GM21381 (cell line): ENCODE measurements around the gene MBD3L2B.
"Not testable (repeated sequence)": the region's sequence is repeated elsewhere in the genome, so short reads cannot be mapped to it uniquely, and the experiment has no call there.

ENCODE experiments used
- ATAC-seq: cut with Tn5 transposase; IDR thresholded peaks from one replicate; pipeline ENCODE4 v1.9.1; 2021; ENCODE audit warnings: mild to moderate bottlenecking, moderate library complexity; ENCODE audit not compliant: unreplicated experiment

Gene MBD3L2B

GRCh38 chr19:7021331-7021730, at the start of gene MBD3L2B:
MBD3L2B (minus strand) TSS chr19:7021431; CDS start chr19:7021397, 34 bp downstream.
- not testable (repeated sequence) for ATAC-seq

GRCh38 chr19:7069904-7070226, 48.6 kb upstream of the MBD3L2B start:
- ATAC-seq, result no peak

DNA sequence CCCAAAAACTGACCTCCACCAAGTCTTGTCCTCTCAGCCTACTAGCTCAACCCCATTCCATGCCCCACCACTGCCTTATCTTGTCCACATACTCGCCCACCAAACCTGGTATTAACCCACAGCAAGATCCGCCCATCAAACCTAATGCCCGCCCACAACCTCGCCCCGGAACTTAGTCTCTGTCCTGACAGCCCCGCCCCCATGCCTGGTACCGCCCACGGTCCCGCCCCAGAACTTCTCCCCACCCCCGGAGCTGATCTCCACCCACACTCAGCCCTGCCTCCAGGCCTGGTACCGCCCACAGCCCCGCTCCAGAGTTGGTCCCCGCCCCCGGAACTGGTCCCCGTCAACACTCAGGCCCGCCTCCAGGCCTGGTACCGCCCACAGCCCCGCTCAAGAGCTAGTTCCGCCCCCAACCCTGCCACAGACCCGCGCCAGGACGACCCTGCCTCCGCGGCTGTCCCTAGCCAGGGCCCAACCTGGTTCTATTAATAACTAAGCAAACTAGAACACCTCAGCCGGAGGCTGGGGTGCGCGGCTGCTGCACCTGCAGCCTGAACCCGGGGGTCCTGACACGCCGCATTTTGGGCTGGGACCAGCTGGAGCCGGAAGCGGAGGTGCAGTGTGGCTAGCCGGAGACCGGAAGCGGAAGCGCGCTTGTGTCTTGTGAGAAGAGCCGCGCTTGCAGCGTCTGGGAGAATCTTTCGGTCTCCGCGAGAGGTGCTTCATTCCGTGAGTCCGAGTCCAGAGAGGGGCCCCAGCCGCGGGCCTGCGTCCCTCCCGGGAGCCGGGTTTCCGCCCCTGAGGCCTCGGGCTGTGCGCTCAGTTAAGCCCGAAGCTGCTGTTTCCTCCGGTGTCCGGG, 48.0 kb upstream of the MBD3L2B start, which contains the start of gene ZNF557:
TSS of gene ZNF557 (plus strand) at position 662 of the 862 bp plus-strand sequence. CDS start 5,372 bp downstream, outside the sequence.
- ATAC-seq, result peak; percentile 90

- ATAC-seq, result no peak
These were observed 47.4 kb upstream of the MBD3L2B start for GRCh38 chr19:7068599-7068998.

DNA sequence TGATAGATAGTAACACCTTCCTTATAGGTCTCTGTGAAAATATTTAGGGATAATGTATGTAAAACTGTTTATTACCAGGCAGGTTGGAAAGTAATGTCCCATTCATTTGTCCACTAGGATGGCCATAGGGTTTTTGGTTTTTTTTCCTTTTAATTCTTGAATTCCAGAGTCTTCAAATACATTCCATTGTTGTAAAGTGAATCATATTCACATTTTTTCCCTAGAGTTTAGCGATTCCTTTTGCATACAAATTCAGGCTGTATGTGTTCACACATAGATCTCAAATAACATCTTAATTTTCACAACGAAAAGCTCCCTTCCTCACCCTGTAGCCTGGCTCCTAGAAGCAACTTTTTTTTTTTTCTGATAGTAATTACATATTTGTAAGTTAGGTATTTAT, 46.5 kb upstream of the MBD3L2B start:
- ATAC-seq, result no peak

GRCh38 chr19:7067122-7067521, 45.9 kb upstream of the MBD3L2B start:
- not testable (repeated sequence) for ATAC-seq

- no peak for ATAC-seq
These were observed 42.7 kb upstream of the MBD3L2B start for GRCh38 chr19:7063764-7064418.

DNA sequence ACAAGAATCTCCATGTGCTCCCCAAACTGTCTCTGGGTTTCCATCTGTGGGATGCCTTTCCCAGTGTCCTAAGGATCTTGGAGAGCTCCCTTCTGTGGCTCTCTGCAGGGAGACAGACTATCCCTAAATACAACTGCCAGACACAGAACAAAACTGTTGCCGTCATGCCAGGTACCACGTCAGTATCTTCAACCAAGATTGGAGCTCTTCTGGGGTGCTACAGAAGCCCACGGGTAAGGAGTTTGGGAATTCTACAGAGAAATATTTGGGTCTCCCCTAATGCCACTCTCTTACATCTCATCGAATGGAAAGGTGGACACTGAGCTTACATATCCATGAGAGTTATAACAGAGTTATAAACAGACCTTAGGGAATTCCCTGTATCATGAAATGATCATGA, 42.1 kb upstream of the MBD3L2B start:
- no peak for ATAC-seq

- ATAC-seq, result not testable (repeated sequence)
These were observed 38.7 kb upstream of the MBD3L2B start for GRCh38 chr19:7059977-7060376.

DNA sequence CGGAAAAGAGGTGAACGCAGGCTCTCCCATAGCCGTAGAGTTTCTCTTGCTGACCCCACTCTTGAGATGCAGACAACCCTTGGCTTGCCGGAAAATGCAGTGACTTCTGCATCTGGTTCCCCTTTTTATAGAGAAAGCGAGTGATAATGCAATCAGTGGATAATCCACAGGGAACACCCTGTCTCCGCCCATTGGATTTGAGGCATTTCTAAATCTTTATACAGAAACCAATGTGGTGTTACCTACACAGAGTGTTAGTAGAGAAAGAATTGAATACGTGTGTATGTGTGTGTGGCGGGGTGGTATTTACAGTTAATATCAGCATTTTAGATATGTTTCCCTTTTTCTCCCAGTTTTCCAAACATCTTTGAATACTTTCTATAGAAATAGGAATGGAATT, 37.3 kb upstream of the MBD3L2B start, which contains the start of gene MBD3L3:
TSS of gene MBD3L3 (minus strand) at position 101 of the 400 bp plus-strand sequence. CDS start at position 30, 71 bp downstream.
- not testable (repeated sequence) for ATAC-seq

GRCh38 chr19:7056371-7056770, 35.1 kb upstream of the MBD3L2B start:
- ATAC-seq, result not testable (repeated sequence)

DNA sequence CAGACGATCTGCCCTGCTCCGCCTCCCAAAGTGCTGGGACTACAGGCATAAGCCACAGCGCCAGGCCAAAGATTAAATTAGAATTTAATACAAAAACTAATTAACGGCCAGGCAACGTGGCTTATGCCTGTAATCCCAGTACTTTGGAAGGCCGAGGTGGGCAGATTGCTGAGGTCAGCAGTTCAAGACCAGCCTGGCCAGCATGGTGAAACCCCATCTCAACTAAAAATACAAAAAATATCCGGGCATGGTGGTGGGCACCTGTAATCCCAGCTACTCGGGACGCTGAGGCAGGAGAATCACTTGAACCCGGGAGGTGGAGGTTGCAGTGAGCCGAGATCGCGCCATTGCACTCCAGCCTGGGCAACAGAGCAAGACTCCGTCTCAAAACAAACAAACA, 34.4 kb upstream of the MBD3L2B start:
- not testable (repeated sequence) for ATAC-seq

DNA sequence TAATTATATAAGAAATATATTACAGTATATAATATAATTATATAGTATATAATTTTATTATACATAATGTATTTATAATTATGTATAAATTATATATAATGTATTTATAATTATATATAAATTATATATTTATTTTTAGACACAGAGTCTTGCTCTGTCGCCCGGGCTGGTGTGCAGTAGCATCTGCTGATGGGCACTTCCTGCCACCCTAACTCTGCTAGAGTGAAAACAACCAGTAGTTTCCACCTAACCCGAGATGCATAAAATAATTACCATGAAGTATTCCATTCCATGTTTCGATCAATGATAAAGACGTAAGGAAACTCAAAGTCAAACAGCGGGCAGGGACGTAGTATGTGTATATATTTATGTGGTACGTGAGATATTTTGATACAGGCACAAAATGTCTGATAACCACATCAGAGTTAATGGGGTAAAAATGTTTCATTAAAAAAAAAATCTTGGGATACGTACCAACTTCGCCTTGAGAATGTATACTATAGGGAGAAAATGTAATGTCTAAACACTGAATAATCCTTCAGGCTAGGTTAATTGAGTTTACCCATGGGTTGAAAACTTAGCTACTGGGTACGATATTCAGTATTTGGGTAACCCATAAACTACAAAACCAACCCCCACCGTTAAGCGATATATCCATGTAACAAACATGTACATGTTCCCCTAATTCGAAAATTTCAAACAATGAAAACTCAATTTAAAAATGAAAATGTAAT, 33.6 kb upstream of the MBD3L2B start:
- ATAC-seq, result not testable (repeated sequence)

DNA sequence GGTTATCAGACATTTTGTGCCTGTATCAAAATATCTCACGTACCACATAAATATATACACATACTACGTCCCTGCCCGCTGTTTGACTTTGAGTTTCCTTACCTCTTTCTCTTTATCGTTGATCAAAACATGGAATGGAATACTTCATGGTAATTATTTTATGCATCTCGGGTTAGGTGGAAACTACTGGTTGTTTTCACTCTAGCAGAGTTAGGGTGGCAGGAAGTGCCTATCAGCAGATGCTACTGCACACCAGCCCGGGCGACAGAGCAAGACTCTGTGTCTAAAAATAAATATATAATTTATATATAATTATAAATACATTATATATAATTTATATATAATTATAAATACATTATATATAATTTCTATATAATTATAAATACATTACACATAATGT, 31.7 kb upstream of the MBD3L2B start:
- ATAC-seq, result not testable (repeated sequence)

GRCh38 chr19:7051421-7051820, 30.2 kb upstream of the MBD3L2B start:
- not testable (repeated sequence) for ATAC-seq

- ATAC-seq, result not testable (repeated sequence)
These were observed 27.8 kb upstream of the MBD3L2B start, which contains the start of gene MBD3L2 for GRCh38 chr19:7049021-7049420. MBD3L2 (plus strand) TSS chr19:7049321; CDS start chr19:7049374, 53 bp downstream.

DNA sequence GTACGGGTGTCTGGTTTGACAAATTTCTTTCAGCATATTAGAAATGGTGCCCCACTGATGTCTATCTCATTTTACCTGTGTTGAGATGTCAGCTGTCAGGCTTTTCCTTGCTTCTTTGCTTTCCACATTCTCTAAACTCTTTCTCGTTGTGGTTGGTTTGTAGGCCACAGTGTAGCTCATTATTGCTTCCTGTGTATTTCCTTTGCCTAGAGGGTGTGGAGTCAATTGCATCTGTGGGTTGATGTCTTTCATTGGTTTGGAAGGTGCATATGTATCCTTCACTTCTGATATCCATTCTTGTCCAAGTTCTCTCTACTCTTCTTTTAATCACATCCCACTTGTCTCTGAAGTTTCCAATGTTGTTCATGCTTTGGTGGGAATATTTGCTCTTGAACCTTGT, 20.3 kb upstream of the MBD3L2B start:
- ATAC-seq, result not testable (repeated sequence)

DNA sequence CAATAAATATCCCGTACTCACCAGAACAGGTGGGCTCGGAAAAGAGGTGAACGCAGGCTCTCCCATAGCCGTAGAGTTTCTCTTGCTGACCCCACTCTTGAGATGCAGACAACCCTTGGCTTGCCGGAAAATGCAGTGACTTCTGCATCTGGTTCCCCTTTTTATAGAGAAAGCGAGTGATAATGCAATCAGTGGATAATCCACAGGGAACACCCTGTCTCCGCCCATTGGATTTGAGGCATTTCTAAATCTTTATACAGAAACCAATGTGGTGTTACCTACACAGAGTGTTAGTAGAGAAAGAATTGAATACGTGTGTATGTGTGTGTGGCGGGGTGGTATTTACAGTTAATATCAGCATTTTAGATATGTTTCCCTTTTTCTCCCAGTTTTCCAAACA, 18.8 kb upstream of the MBD3L2B start, which contains the start of gene MBD3L4:
TSS of gene MBD3L4 (minus strand) at position 101 of the 400 bp plus-strand sequence. CDS start at position 66, 35 bp downstream.
- ATAC-seq, result not testable (repeated sequence)

GRCh38 chr19:7030278-7030677, 9.0 kb upstream of the MBD3L2B start, which contains the start of gene MBD3L5:
MBD3L5 (plus strand) TSS chr19:7030578; CDS start chr19:7030612, 34 bp downstream.
- ATAC-seq, result not testable (repeated sequence)

GRCh38 chr19:7028790-7029189, 7.6 kb upstream of the MBD3L2B start:
- ATAC-seq, result not testable (repeated sequence)

DNA sequence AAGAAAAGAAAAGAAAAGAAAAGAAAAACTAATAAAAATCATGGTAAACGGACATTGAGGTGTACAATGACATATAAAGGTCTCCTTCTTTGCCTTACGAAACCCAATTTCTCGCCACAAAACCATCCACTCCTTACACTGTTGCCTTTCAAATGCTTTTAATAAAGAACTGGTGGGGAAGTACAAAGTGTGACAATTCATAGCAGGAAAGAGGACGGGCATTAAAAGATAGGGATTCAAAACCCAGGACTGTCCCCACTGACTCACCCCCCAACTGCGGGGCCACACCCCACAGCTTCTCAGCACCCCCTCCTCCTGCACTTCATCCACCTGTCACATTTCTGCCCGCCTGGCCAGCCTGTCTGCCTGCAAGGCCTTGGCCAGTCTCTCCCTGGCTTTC, 2.4 kb downstream of the MBD3L2B start:
- ATAC-seq, result no peak
